Choroid plexus epithelial cell (primary cell): ENCODE data around the gene ELK1.
A peak's percentile ranks its signal among the peaks of the same experiment; 100 is the strongest.
"Not testable (repeated sequence)": the region's sequence is repeated elsewhere in the genome, so short reads cannot be mapped to it uniquely, and the experiment has no call there.

Experiments
- DNase-seq: peaks from one replicate; pipeline ENCODE4 v3.0.0-alpha.2; 2010; ENCODE audit warnings: low read depth
- H3K4me3 ChIP-seq: 2 replicates; pipeline ENCODE4 v1.5.1; 2011; ENCODE audit warnings: low read depth, mild to moderate bottlenecking, control low read depth, low read length, moderate library complexity
- TF ChIP-seq, protein P1 (sequence below): conservative IDR thresholded peaks from 2 replicates; pipeline ENCODE4 v1.5.1; 2011; ENCODE audit warnings: low read depth, mild to moderate bottlenecking, control low read depth, inconsistent platforms, low read length, moderate library complexity

ELK1 gene, protein sequence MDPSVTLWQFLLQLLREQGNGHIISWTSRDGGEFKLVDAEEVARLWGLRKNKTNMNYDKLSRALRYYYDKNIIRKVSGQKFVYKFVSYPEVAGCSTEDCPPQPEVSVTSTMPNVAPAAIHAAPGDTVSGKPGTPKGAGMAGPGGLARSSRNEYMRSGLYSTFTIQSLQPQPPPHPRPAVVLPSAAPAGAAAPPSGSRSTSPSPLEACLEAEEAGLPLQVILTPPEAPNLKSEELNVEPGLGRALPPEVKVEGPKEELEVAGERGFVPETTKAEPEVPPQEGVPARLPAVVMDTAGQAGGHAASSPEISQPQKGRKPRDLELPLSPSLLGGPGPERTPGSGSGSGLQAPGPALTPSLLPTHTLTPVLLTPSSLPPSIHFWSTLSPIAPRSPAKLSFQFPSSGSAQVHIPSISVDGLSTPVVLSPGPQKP

GRCh38 chrX:47650164-47651042, at the start of gene ELK1:
Gene ELK1, minus strand, starts transcription at chrX:47650563. Its CDS starts 9,122 bp downstream, at chrX:47641441.
- H3K4me3 ChIP-seq, result peak within 1 kb of the TSS; percentile 74
- peak; percentile 99 for DNase-seq
- TF ChIP-seq, protein P1, sequence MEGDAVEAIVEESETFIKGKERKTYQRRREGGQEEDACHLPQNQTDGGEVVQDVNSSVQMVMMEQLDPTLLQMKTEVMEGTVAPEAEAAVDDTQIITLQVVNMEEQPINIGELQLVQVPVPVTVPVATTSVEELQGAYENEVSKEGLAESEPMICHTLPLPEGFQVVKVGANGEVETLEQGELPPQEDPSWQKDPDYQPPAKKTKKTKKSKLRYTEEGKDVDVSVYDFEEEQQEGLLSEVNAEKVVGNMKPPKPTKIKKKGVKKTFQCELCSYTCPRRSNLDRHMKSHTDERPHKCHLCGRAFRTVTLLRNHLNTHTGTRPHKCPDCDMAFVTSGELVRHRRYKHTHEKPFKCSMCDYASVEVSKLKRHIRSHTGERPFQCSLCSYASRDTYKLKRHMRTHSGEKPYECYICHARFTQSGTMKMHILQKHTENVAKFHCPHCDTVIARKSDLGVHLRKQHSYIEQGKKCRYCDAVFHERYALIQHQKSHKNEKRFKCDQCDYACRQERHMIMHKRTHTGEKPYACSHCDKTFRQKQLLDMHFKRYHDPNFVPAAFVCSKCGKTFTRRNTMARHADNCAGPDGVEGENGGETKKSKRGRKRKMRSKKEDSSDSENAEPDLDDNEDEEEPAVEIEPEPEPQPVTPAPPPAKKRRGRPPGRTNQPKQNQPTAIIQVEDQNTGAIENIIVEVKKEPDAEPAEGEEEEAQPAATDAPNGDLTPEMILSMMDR, result no peak

GRCh38 chrX:47697181-47697580, 46.8 kb upstream of the ELK1 start:
- TF ChIP-seq, protein P1, result no peak
- peak; percentile 27 for DNase-seq
- no peak overlapping the region for H3K4me3 ChIP-seq

DNA sequence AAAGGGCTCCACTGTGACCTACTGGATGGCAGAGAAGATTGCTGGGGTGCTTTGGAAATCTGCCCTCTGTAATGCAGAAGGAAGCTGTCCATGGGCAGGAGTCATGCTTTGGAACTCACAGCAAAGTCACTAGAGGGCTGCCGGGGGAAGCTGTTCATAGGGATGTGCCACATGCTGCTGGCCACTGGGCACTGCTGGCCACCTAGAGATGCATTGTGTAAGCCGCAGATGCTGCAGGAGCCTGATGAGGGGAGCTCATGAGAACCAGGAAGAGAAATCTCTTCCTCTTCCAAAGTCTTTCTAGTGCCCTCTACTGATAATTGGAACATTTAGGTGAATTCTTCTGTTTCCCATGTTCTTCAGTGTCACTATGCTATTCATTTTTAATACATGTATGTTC, 39.8 kb upstream of the ELK1 start:
- TF ChIP-seq, protein P1, result no peak
- no peak for DNase-seq
- H3K4me3 ChIP-seq, result no peak overlapping the region

GRCh38 chrX:47687263-47687662, 36.9 kb upstream of the ELK1 start:
- no peak for DNase-seq
- TF ChIP-seq, protein P1, result no peak
- no peak overlapping the region for H3K4me3 ChIP-seq

DNA sequence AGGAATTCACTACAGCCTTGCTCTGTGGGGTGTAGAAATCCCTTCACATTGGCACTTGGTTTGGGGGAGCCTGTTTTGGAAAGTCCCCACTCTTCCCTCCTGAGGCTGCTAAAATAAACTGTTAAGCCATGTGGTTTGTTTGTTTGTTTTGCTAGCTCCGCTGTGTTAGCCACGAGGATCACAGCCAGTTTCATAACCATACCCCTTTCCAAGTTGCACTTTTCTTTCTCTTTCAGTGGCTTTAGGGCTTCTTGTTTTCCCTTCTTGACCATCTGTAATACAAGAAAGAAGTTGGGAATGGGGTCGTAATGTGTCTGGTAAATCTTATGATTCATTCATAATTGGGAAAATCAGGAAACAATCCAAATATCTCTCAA, 33.5 kb upstream of the ELK1 start:
- no peak overlapping the region for H3K4me3 ChIP-seq
- TF ChIP-seq, protein P1, result no peak
- DNase-seq, result peak; percentile 58

- DNase-seq, result no peak
- H3K4me3 ChIP-seq, result no peak overlapping the region
- TF ChIP-seq, protein P1, result no peak
Measured at GRCh38 chrX:47683184-47683828, 32.9 kb upstream of the ELK1 start.

GRCh38 chrX:47675959-47676859, 25.8 kb upstream of the ELK1 start:
- DNase-seq, H3K4me3 ChIP-seq: not testable (repeated sequence)
